Peyer's patch (tissue), 4 donors: Measurements from ENCODE around the gene MYMX. TPM values are rescaled to one million over a fixed set of nuclear protein-coding genes. Genes with fewer than 3 reads are reported as not detected.

Experiments
- DNase-seq, 3 donors: peaks; one replicate each; pipeline ENCODE4 v3.0.0-alpha.2; 2017 to 2019
- H3K27ac ChIP-seq, 4 donors: fragments of 200-600 bp; sonication (generic); one replicate each; pipeline ENCODE4 v1.5.1; 2016 to 2019
- H3K27me3 ChIP-seq, 2 donors: fragments of 200-600 bp; sonication (generic); one replicate each; pipeline ENCODE4 v1.5.1; 2019
- H3K36me3 ChIP-seq, 3 donors: fragments of 200-600 bp; sonication (generic); one replicate each; pipeline ENCODE4 v1.5.1; 2016 to 2019
- H3K4me1 ChIP-seq, 4 donors: fragments of 200-600 bp; sonication (generic); one replicate each; pipeline ENCODE4 v1.5.1; 2016 to 2019
- H3K4me3 ChIP-seq, 4 donors: fragments of 200-600 bp; sonication (generic); 1 replicate in 3 of 4; 2 replicates in 1 of 4; pipeline ENCODE4 v1.5.1; 2016 to 2019; ENCODE audit warnings: mild to moderate bottlenecking in 1 of 4
- H3K9me3 ChIP-seq, 4 donors: fragments of 200-600 bp; sonication (generic); one replicate each; pipeline ENCODE4 v1.5.1; 2016 to 2019; ENCODE audit warnings: mild to moderate bottlenecking in 1 of 4
- POLR2A ChIP-seq, 2 donors: fragments of 450-650 bp; IDR thresholded peaks; one replicate each; pipeline ENCODE4 v1.5.1; 2017; ENCODE audit warnings: antibody characterized with exemption in 2 of 2, mild to moderate bottlenecking in 2 of 2, moderate library complexity in 2 of 2
- total RNA-seq, 4 donors: library from RNA; depleted of rRNA; stranded (reverse); fragments of >200 nt; gene quantifications; one replicate each; pipeline ENCODE4 v1.1.0, GENCODE V29; 2016
- TF ChIP-seq, protein P1 (sequence below), 6 experiments: fragments of 450-650 bp in 4 of 6; fragments of 200-600 bp in 2 of 6; sonication (generic) in 1 of 6; IDR thresholded peaks; one replicate each; pipeline ENCODE4 v1.5.1; 2017 to 2019; ENCODE audit warnings: antibody characterized with exemption in 6 of 6, mild to moderate bottlenecking in 3 of 6, moderate library complexity in 1 of 6

The MYMX gene
- total RNA-seq = not detected

DNA sequence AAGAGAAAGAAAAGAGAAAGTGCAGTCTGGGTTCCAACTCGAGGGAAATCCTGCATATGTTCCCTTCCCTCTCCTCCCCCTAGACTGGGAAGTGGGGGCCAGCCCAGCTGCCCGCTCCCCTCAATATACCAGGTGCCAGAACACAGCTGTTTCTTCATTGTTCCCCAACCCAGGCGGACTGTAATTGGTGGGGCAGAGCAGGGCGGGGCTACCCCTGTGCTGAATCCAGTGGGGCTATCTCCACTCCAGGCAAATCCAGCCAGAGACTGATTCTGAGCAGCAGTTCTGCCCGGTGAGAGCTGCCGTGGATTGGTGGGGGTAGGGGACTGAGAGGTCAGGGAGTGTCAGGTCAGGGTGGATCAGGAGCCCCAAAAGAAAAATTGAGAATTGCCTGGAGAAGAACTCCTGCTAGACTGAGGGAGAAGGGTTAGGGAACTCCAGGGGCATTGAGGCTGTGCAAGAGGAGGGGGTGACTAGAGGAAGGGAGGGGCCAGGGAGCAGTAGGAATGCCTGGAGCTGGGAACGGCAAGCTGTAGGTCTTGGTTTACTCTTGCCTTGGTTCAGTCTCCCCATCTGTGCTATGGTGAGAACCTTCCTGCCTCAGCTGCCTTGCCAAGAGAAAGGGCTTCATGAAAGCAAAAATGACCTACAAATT, at the start of gene MYMX:
TSS of gene MYMX (plus strand) at position 250 of the 655 bp plus-strand sequence. CDS start 546 bp downstream, outside the sequence.
- no peaks in the 10 kb centered on the region for H3K36me3 ChIP-seq
- TF ChIP-seq, protein P1, sequence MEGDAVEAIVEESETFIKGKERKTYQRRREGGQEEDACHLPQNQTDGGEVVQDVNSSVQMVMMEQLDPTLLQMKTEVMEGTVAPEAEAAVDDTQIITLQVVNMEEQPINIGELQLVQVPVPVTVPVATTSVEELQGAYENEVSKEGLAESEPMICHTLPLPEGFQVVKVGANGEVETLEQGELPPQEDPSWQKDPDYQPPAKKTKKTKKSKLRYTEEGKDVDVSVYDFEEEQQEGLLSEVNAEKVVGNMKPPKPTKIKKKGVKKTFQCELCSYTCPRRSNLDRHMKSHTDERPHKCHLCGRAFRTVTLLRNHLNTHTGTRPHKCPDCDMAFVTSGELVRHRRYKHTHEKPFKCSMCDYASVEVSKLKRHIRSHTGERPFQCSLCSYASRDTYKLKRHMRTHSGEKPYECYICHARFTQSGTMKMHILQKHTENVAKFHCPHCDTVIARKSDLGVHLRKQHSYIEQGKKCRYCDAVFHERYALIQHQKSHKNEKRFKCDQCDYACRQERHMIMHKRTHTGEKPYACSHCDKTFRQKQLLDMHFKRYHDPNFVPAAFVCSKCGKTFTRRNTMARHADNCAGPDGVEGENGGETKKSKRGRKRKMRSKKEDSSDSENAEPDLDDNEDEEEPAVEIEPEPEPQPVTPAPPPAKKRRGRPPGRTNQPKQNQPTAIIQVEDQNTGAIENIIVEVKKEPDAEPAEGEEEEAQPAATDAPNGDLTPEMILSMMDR (IDR thresholded peaks at IDR 0.05) = no peak
- TF ChIP-seq POLR2A (IDR thresholded peaks at IDR 0.05) = no peak
- no peak for DNase-seq
- H3K27ac ChIP-seq = peak within 1 kb of the TSS in 3 of 4 donors; percentile 62 to 82 (median 78)
- peaks cover 0 to 43% (median 13%) of the 10 kb centered on the region in 4 donors for H3K4me1 ChIP-seq
- no peak within 1 kb of the TSS for H3K4me3 ChIP-seq
- no peaks in the 10 kb centered on the region for H3K9me3 ChIP-seq
- H3K27me3 ChIP-seq = no peaks in the 10 kb centered on the region

DNA sequence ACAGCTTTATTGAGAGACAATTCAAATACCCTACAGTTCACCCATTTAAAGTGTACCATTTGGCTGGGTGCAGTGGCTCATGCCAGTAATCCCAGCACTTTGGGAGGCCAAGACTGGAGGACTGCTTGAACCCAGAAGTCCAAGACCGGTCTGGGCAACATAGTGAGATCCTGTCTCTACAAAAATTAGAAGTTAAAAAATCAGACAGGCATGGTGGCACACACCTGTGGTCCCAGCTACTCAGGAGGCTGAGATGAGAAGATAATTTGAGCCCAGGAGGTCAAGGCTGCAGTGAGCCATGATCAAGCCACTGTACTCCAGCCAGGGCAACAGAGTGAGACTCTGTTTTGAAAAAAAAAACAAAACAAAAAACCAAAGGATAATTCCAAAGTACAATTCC, 49.2 kb upstream of the MYMX start:
- no peak for DNase-seq
- Histone ChIP-seq H3K4me1 (peaks cover 0 to 15% (median 0%) of the 10 kb centered on the region in 4 donors), H3K9me3 (no peaks in the 10 kb centered on the region), H3K27me3 (no peaks in the 10 kb centered on the region), H3K4me3 (no peak overlapping the region), H3K27ac (no peak overlapping the region), H3K36me3 (no peaks in the 10 kb centered on the region)
- TF ChIP-seq, protein P1 (IDR thresholded peaks at IDR 0.05) = no peak
- no peak for TF ChIP-seq POLR2A (IDR thresholded peaks at IDR 0.05)

DNA sequence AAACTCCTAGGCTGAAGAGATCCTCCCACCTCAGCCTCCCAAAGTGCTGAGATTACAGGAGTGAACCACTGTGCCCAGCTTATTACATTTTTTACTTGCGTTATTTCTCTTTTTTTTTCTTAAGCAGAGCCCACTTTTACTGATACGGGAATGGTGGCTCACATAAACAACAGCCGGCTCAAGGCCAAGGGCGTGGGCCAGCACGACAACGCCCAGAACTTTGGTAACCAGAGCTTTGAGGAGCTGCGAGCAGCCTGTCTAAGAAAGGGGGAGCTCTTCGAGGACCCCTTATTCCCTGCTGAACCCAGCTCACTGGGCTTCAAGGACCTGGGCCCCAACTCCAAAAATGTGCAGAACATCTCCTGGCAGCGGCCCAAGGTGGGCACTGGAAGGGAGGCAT, 47.6 kb upstream of the MYMX start:
- no peak for TF ChIP-seq POLR2A (IDR thresholded peaks at IDR 0.05)
- TF ChIP-seq, protein P1 (IDR thresholded peaks at IDR 0.05) = no peak
- Histone ChIP-seq H3K9me3 (no peaks in the 10 kb centered on the region), H3K36me3 (no peaks in the 10 kb centered on the region), H3K27me3 (no peaks in the 10 kb centered on the region), H3K4me1 (peaks cover 0 to 21% (median 0%) of the 10 kb centered on the region in 4 donors), H3K27ac (no peak overlapping the region), H3K4me3 (no peak overlapping the region)
- peak in 2 of 3 donors; percentile 68 to 74 for DNase-seq

DNA sequence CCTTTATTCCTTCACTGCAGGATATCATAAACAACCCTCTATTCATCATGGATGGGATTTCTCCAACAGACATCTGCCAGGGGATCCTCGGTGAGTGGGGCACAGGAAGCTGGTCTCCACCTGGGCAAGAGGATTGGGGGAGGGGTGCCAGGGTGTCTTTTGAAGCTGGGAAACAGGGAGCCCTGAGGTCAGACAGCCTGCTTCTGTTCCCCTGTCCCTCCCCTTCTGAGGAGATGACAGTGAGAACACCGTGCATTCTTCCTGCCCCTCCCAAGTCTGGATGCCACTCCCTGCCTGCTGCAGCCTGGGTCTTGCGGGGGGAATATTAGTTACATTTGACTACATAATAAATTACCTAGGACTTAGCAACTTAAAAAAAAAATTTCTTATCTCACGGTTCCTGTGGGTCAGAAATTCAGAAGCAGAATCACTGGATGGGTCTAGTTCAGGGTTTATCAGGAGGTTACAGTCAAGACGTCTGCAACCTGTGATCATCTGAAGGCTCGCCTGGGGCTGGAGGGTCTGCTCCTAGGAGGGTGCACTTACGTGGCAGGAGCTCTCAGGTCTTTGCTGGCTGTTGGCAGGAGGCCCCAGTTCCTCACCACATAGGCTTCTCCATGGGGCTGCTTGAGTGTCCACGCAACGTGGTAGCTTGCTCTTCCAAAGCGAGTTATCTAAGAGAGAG, 46.7 kb upstream of the MYMX start:
- DNase-seq = no peak
- Histone ChIP-seq H3K36me3 (no peaks in the 10 kb centered on the region), H3K27me3 (no peaks in the 10 kb centered on the region), H3K27ac (no peak overlapping the region), H3K9me3 (no peaks in the 10 kb centered on the region), H3K4me1 (peaks cover 0 to 21% (median 0%) of the 10 kb centered on the region in 4 donors), H3K4me3 (no peak overlapping the region)
- TF ChIP-seq POLR2A (IDR thresholded peaks at IDR 0.05) = no peak
- TF ChIP-seq, protein P1 (IDR thresholded peaks at IDR 0.05) = no peak

DNA sequence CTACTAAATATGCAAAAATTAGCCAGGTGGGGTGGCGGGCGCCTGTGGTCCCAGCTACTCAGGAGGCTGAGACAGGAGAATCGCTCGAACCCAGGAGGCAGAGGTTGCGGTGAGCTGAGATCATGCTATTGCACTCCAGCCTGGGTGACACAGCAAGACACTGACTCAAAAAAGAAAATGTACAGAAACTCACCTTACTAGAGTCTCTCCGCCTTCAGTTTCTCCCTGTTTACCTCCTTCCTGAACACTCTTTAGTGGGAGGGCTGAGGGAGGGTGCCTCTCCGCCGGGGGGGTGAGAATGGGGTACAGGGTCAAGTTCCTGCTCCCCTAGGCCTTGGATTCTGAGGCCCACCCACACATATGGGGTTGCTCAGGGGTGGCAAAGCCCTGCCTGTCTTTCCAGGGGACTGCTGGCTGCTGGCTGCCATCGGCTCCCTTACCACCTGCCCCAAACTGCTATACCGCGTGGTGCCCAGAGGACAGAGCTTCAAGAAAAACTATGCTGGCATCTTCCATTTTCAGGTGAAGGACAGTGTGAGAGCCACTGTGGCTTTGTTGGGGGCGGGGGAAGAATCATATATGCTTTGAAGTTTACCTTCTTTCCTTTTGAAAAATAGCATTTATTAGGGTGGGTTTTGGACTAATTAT, 44.7 kb upstream of the MYMX start:
- DNase-seq = no peak
- no peaks in the 10 kb centered on the region for H3K27me3 ChIP-seq
- no peaks in the 10 kb centered on the region for H3K9me3 ChIP-seq
- no peaks in the 10 kb centered on the region for H3K36me3 ChIP-seq
- no peak overlapping the region for H3K27ac ChIP-seq
- TF ChIP-seq, protein P1 (IDR thresholded peaks at IDR 0.05) = no peak
- no peak for TF ChIP-seq POLR2A (IDR thresholded peaks at IDR 0.05)
- no peak overlapping the region for H3K4me3 ChIP-seq
- H3K4me1 ChIP-seq = peaks cover 0 to 32% (median 0%) of the 10 kb centered on the region in 4 donors
